ENCODE results near the gene C1QL3. TPM values are rescaled to one million over a fixed set of nuclear protein-coding genes. Genes with fewer than 3 reads are reported as not detected.

C1QL3 gene
- total RNA-seq (2014; rRNA removed; shearing (Covaris generic)) = not detected in 2 replicates

GRCh38 chr10:16521311-16522016 lies at the start of gene C1QL3:
C1QL3 (minus strand) TSS chr10:16521879; CDS start chr10:16521065, 814 bp downstream.
- no peak for DNase-seq (ENCODE audit: low spot score)

- DNase-seq (ENCODE audit: low spot score) = no peak
Observed at GRCh38 chr10:16570731-16571130, 49.1 kb upstream of the C1QL3 start.

GRCh38 chr10:16566202-16566805 lies 44.6 kb upstream of the C1QL3 start:
- DNase-seq (ENCODE audit: low spot score) = no peak

- DNase-seq (ENCODE audit: low spot score) = no peak
Observed at GRCh38 chr10:16565604-16566003, 43.9 kb upstream of the C1QL3 start.

- no peak for DNase-seq (ENCODE audit: low spot score)
Observed at GRCh38 chr10:16562891-16563290, 41.2 kb upstream of the C1QL3 start.

- DNase-seq (ENCODE audit: low spot score) = no peak
Observed at GRCh38 chr10:16559236-16559773, 37.6 kb upstream of the C1QL3 start.

- no peak for DNase-seq (ENCODE audit: low spot score)
Observed at GRCh38 chr10:16547973-16548372, 26.3 kb upstream of the C1QL3 start.

GRCh38 chr10:16545116-16545736 lies 23.5 kb upstream of the C1QL3 start:
- peak; percentile 54 for DNase-seq (ENCODE audit: low spot score)

GRCh38 chr10:16544591-16544990 lies 22.9 kb upstream of the C1QL3 start:
- DNase-seq (ENCODE audit: low spot score) = no peak

- DNase-seq (ENCODE audit: low spot score) = no peak
Observed at GRCh38 chr10:16544099-16544498, 22.4 kb upstream of the C1QL3 start.

GRCh38 chr10:16536155-16536554 lies 14.5 kb upstream of the C1QL3 start:
- no peak for DNase-seq (ENCODE audit: low spot score)

GRCh38 chr10:16529853-16530252 lies 8.2 kb upstream of the C1QL3 start:
- no peak for DNase-seq (ENCODE audit: low spot score)

- DNase-seq (ENCODE audit: low spot score) = no peak
Observed at GRCh38 chr10:16527452-16527851, 5.8 kb upstream of the C1QL3 start.

GRCh38 chr10:16520900-16521299 lies 779 bp downstream of the C1QL3 start:
- DNase-seq (ENCODE audit: low spot score) = no peak

- no peak for DNase-seq (ENCODE audit: low spot score)
Observed at GRCh38 chr10:16519908-16520861, 1.5 kb downstream of the C1QL3 start.

GRCh38 chr10:16519250-16519907 lies 2.3 kb downstream of the C1QL3 start:
- no peak for DNase-seq (ENCODE audit: low spot score)

GRCh38 chr10:16518822-16519221 lies 2.9 kb downstream of the C1QL3 start:
- DNase-seq (ENCODE audit: low spot score) = peak; percentile 27

- DNase-seq (ENCODE audit: low spot score) = no peak
Observed at GRCh38 chr10:16510843-16511242, 10.8 kb downstream of the C1QL3 start.

- DNase-seq (ENCODE audit: low spot score) = no peak
Observed at GRCh38 chr10:16509996-16510395, 11.7 kb downstream of the C1QL3 start.

- DNase-seq (ENCODE audit: low spot score) = no peak
Observed at GRCh38 chr10:16505161-16505560, 16.5 kb downstream of the C1QL3 start.

- DNase-seq (ENCODE audit: low spot score) = no peak
Observed at GRCh38 chr10:16497911-16498310, 23.8 kb downstream of the C1QL3 start.
